Measurements from ENCODE around the gene MYH7B. TPM values are rescaled to one million over a fixed set of nuclear protein-coding genes. Genes with fewer than 3 reads are reported as not detected.
A peak's percentile ranks its signal among the peaks of the same experiment; 100 is the strongest.

MYH7B gene
- total and polyA plus RNA-seq, 3 experiments from 2014 or later = 0.16 to 0.48 (median 0.26) TPM

- Mint-ChIP-seq H3K4me3 (no peak overlapping the region), H3K27ac (no peak overlapping the region), H3K9me3 (no peaks in the 10 kb centered on the region), H3K36me3 (peaks cover 4 to 26% (median 5%) of the 10 kb centered on the region in 3 donors), H3K27me3 (peaks cover 0 to 1% of the 10 kb centered on the region in 2 donors), H3K4me1 (peaks cover 11 to 33% (median 14%) of the 10 kb centered on the region in 3 donors)
- peaks cover 12% of the 10 kb centered on the region for H3K4me1 ChIP-seq (ENCODE audit: insufficient read depth, low read length)
- DNase-seq = no peak
- H3K4me3 ChIP-seq (ENCODE audit: low read length) = no peak overlapping the region
- no peaks in the 10 kb centered on the region for H3K27me3 ChIP-seq (ENCODE audit: insufficient read depth, low read length, poor library complexity, severe bottlenecking)
- H3K9me3 ChIP-seq (ENCODE audit: low read length) = no peaks in the 10 kb centered on the region
- ChIA-PET POLR2A (no interaction called here), CTCF (interaction anchor here (0.8 to 1.0 kb wide), 2 partner anchors 8 to 33 kb away, joined by 3 read pairs; partner anchors contain the start of genes GSS and MYH7B)
- no peak overlapping the region for H3K27ac ChIP-seq (ENCODE audit: low read depth, low read length)
- no peaks in the 10 kb centered on the region for H3K36me3 ChIP-seq (ENCODE audit: insufficient read depth, low read length)
Measured at GRCh38 chr20:34922654-34923381, 32.9 kb upstream of the MYH7B start.

- Mint-ChIP-seq H3K27me3 (peaks cover 0 to 1% of the 10 kb centered on the region in 2 donors), H3K4me3 (no peak overlapping the region), H3K9me3 (no peaks in the 10 kb centered on the region), H3K4me1 (peaks cover 5 to 27% (median 8%) of the 10 kb centered on the region in 3 donors), H3K27ac (no peak overlapping the region), H3K36me3 (peaks cover 4 to 31% (median 5%) of the 10 kb centered on the region in 3 donors)
- Histone ChIP-seq H3K27me3 (ENCODE audit: insufficient read depth, low read length, poor library complexity, severe bottlenecking) (no peaks in the 10 kb centered on the region), H3K36me3 (ENCODE audit: insufficient read depth, low read length) (no peaks in the 10 kb centered on the region), H3K27ac (ENCODE audit: low read depth, low read length) (no peak overlapping the region), H3K9me3 (ENCODE audit: low read length) (no peaks in the 10 kb centered on the region), H3K4me1 (ENCODE audit: insufficient read depth, low read length) (peaks cover 6% of the 10 kb centered on the region), H3K4me3 (ENCODE audit: low read length) (no peak overlapping the region)
- no peak for DNase-seq
- CTCF ChIA-PET = interaction anchor here (1.0 kb wide), 1 partner anchor 9 kb away, joined by 3 read pairs; no protein-coding TSS in a partner anchor
- POLR2A ChIA-PET = no interaction called here
Measured at GRCh38 chr20:34923414-34923813, 32.3 kb upstream of the MYH7B start.

GRCh38 chr20:34925341-34925740 is 30.3 kb upstream of the MYH7B start:
- no peaks in the 10 kb centered on the region for H3K9me3 Mint-ChIP-seq
- ChIA-PET POLR2A (no interaction called here), CTCF (no interaction called here)
- H3K36me3 Mint-ChIP-seq = peaks cover 4 to 46% (median 7%) of the 10 kb centered on the region in 3 donors
- H3K4me1 Mint-ChIP-seq = peaks cover 2 to 18% (median 3%) of the 10 kb centered on the region in 3 donors
- H3K27me3 Mint-ChIP-seq = no peaks in the 10 kb centered on the region
- H3K9me3 ChIP-seq (ENCODE audit: low read length) = no peaks in the 10 kb centered on the region
- H3K4me3 ChIP-seq (ENCODE audit: low read length) = no peak overlapping the region
- H3K27me3 ChIP-seq (ENCODE audit: insufficient read depth, low read length, poor library complexity, severe bottlenecking) = no peaks in the 10 kb centered on the region
- peak overlapping the region in 6 of 8 donors; percentile 32 to 69 (median 58) for H3K27ac Mint-ChIP-seq
- DNase-seq = no peak
- no peak overlapping the region for H3K4me3 Mint-ChIP-seq
- H3K4me1 ChIP-seq (ENCODE audit: insufficient read depth, low read length) = peaks cover 3% of the 10 kb centered on the region
- no peaks in the 10 kb centered on the region for H3K36me3 ChIP-seq (ENCODE audit: insufficient read depth, low read length)
- H3K27ac ChIP-seq (ENCODE audit: low read depth, low read length) = no peak overlapping the region

GRCh38 chr20:34925981-34926380 is 29.7 kb upstream of the MYH7B start:
- DNase-seq = no peak
- no peak overlapping the region for H3K4me3 Mint-ChIP-seq
- Histone ChIP-seq H3K36me3 (ENCODE audit: insufficient read depth, low read length) (no peaks in the 10 kb centered on the region), H3K27me3 (ENCODE audit: insufficient read depth, low read length, poor library complexity, severe bottlenecking) (no peaks in the 10 kb centered on the region), H3K4me3 (ENCODE audit: low read length) (no peak overlapping the region), H3K4me1 (ENCODE audit: insufficient read depth, low read length) (peaks cover 3% of the 10 kb centered on the region), H3K9me3 (ENCODE audit: low read length) (no peaks in the 10 kb centered on the region), H3K27ac (ENCODE audit: low read depth, low read length) (no peak overlapping the region)
- peaks cover 4 to 51% (median 12%) of the 10 kb centered on the region in 3 donors for H3K36me3 Mint-ChIP-seq
- peak overlapping the region in 5 of 8 donors; percentile 34 to 81 (median 61) for H3K27ac Mint-ChIP-seq
- H3K9me3 Mint-ChIP-seq = no peaks in the 10 kb centered on the region
- ChIA-PET CTCF (no interaction called here), POLR2A (no interaction called here)
- peaks cover 2 to 18% (median 3%) of the 10 kb centered on the region in 3 donors for H3K4me1 Mint-ChIP-seq
- H3K27me3 Mint-ChIP-seq = no peaks in the 10 kb centered on the region

- no peak overlapping the region for H3K4me3 ChIP-seq (ENCODE audit: low read length)
- peaks cover 3% of the 10 kb centered on the region for H3K4me1 ChIP-seq (ENCODE audit: insufficient read depth, low read length)
- Mint-ChIP-seq H3K9me3 (no peaks in the 10 kb centered on the region), H3K27ac (peak overlapping the region in 5 of 8 donors; percentile 11 to 81 (median 61)), H3K27me3 (no peaks in the 10 kb centered on the region), H3K4me1 (peaks cover 2 to 18% (median 3%) of the 10 kb centered on the region in 3 donors), H3K4me3 (no peak overlapping the region), H3K36me3 (peaks cover 4 to 57% (median 15%) of the 10 kb centered on the region in 3 donors)
- no peak overlapping the region for H3K27ac ChIP-seq (ENCODE audit: low read depth, low read length)
- no peak for DNase-seq
- no peaks in the 10 kb centered on the region for H3K9me3 ChIP-seq (ENCODE audit: low read length)
- POLR2A ChIA-PET = no interaction called here
- CTCF ChIA-PET = no interaction called here
- no peaks in the 10 kb centered on the region for H3K27me3 ChIP-seq (ENCODE audit: insufficient read depth, low read length, poor library complexity, severe bottlenecking)
- no peaks in the 10 kb centered on the region for H3K36me3 ChIP-seq (ENCODE audit: insufficient read depth, low read length)
Measured at GRCh38 chr20:34926581-34926980, 29.1 kb upstream of the MYH7B start.

- H3K27me3 ChIP-seq (ENCODE audit: insufficient read depth, low read length, poor library complexity, severe bottlenecking) = no peaks in the 10 kb centered on the region
- H3K4me3 ChIP-seq (ENCODE audit: low read length) = no peak overlapping the region
- no peak for DNase-seq
- CTCF ChIA-PET = no interaction called here
- no peaks in the 10 kb centered on the region for H3K9me3 ChIP-seq (ENCODE audit: low read length)
- H3K4me1 Mint-ChIP-seq = peaks cover 2 to 18% (median 3%) of the 10 kb centered on the region in 3 donors
- no peaks in the 10 kb centered on the region for H3K9me3 Mint-ChIP-seq
- no peaks in the 10 kb centered on the region for H3K36me3 ChIP-seq (ENCODE audit: insufficient read depth, low read length)
- peaks cover 4 to 68% (median 15%) of the 10 kb centered on the region in 3 donors for H3K36me3 Mint-ChIP-seq
- peaks cover 3% of the 10 kb centered on the region for H3K4me1 ChIP-seq (ENCODE audit: insufficient read depth, low read length)
- POLR2A ChIA-PET = no interaction called here
- H3K4me3 Mint-ChIP-seq = no peak overlapping the region
- H3K27ac Mint-ChIP-seq = peak overlapping the region in 3 of 8 donors; percentile 4 to 68 (median 36)
- no peaks in the 10 kb centered on the region for H3K27me3 Mint-ChIP-seq
- H3K27ac ChIP-seq (ENCODE audit: low read depth, low read length) = no peak overlapping the region
Measured at GRCh38 chr20:34927736-34928135, 27.9 kb upstream of the MYH7B start.

GRCh38 chr20:34928411-34928810 is 27.3 kb upstream of the MYH7B start:
- Histone ChIP-seq H3K36me3 (ENCODE audit: insufficient read depth, low read length) (no peaks in the 10 kb centered on the region), H3K9me3 (ENCODE audit: low read length) (no peaks in the 10 kb centered on the region), H3K27me3 (ENCODE audit: insufficient read depth, low read length, poor library complexity, severe bottlenecking) (no peaks in the 10 kb centered on the region), H3K4me1 (ENCODE audit: insufficient read depth, low read length) (peaks cover 3% of the 10 kb centered on the region), H3K27ac (ENCODE audit: low read depth, low read length) (no peak overlapping the region), H3K4me3 (ENCODE audit: low read length) (no peak overlapping the region)
- ChIA-PET CTCF (interaction anchor here (0.5 kb wide), 1 partner anchor 9 kb away, joined by 3 read pairs; no protein-coding TSS in a partner anchor), POLR2A (no interaction called here)
- no peaks in the 10 kb centered on the region for H3K9me3 Mint-ChIP-seq
- peak overlapping the region in 2 of 8 donors; percentile 25 to 52 for H3K27ac Mint-ChIP-seq
- H3K4me1 Mint-ChIP-seq = peaks cover 2 to 18% (median 3%) of the 10 kb centered on the region in 3 donors
- no peaks in the 10 kb centered on the region for H3K27me3 Mint-ChIP-seq
- H3K36me3 Mint-ChIP-seq = peaks cover 4 to 72% (median 20%) of the 10 kb centered on the region in 3 donors
- no peak overlapping the region for H3K4me3 Mint-ChIP-seq
- no peak for DNase-seq

- peaks cover 0 to 85% (median 24%) of the 10 kb centered on the region in 3 donors for H3K36me3 Mint-ChIP-seq
- no peak overlapping the region for H3K4me3 Mint-ChIP-seq
- Histone ChIP-seq H3K36me3 (ENCODE audit: insufficient read depth, low read length) (peaks cover 18% of the 10 kb centered on the region), H3K27me3 (ENCODE audit: insufficient read depth, low read length, poor library complexity, severe bottlenecking) (no peaks in the 10 kb centered on the region), H3K9me3 (ENCODE audit: low read length) (no peaks in the 10 kb centered on the region), H3K27ac (ENCODE audit: low read depth, low read length) (no peak overlapping the region), H3K4me3 (ENCODE audit: low read length) (no peak overlapping the region), H3K4me1 (ENCODE audit: insufficient read depth, low read length) (no peaks in the 10 kb centered on the region)
- H3K27me3 Mint-ChIP-seq = no peaks in the 10 kb centered on the region
- ChIA-PET CTCF (no interaction called here), POLR2A (no interaction called here)
- H3K9me3 Mint-ChIP-seq = no peaks in the 10 kb centered on the region
- peaks cover 0 to 2% (median 0%) of the 10 kb centered on the region in 3 donors for H3K4me1 Mint-ChIP-seq
- peak overlapping the region in 1 of 8 donors; percentile 18 for H3K27ac Mint-ChIP-seq
- no peak for DNase-seq
Measured at GRCh38 chr20:34931771-34932170, 23.9 kb upstream of the MYH7B start.
